HG03097 (cell line): Measurements from ENCODE around the gene TOX2.

ENCODE experiments used
- ATAC-seq: cut with Tn5 transposase; IDR thresholded peaks from one replicate; pipeline ENCODE4 v1.9.1; 2021; ENCODE audit not compliant: unreplicated experiment, low FRiP score

Gene TOX2

DNA sequence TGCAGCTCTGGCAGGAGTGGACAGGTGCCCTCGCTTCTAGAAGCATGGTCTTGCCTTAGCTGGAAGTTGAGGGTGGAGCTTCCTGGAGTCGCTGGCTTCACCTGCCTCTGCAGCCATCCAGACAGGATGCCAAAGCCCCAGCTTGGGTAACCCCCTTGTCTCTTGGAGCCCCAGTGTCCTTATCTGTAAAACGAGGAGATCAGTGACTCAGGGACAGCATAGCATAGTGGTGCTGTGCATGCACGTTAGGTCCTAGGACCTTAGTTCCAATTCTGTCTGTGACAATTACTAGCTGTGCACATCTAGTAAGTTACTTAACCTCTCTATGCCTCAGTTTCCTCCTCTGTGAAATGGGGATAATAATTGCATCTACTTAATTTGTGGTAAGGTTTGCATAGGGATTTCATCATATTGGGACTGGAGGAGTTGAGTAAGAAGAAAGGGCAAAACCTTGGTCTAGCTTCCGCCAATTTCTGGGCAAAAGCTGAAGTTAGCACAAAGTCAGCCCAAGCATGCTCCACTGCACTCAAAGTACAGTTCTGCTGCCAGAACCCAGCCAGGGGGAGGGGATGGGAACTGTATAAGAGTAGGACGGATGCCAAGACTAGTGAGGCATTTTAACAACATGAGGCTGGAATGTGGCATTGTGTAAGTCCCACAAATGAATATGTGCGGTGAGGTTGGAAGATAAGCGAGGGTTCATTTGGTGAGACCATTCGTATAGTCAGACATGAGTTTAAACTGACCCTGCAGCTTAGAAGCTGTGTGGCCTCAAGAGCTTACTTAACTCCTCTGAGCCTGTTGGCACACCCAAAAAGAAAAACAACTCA lies 24.5 kb downstream of the TOX2 start:
- no peak for ATAC-seq

DNA sequence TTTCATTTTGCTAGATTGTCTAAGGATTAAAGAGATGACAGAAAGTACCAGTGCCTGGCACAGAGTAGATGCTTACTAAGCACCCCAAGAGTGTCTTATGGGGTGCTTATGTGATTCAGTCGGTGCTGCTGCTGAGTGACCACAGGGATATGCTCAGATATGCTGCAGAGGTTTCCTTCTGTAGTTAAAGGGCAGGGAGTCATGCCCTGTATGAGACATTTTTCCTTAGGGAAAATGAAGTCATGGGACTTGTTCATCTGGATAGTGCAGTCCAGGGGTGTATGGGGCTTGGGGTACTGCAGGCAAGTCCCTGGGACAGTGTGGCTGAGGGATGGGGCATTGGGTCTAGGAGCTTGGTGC lies 25.1 kb downstream of the TOX2 start:
- ATAC-seq = no peak

- ATAC-seq = no peak
These were observed 26.0 kb downstream of the TOX2 start for GRCh38 chr20:43940518-43941225.

DNA sequence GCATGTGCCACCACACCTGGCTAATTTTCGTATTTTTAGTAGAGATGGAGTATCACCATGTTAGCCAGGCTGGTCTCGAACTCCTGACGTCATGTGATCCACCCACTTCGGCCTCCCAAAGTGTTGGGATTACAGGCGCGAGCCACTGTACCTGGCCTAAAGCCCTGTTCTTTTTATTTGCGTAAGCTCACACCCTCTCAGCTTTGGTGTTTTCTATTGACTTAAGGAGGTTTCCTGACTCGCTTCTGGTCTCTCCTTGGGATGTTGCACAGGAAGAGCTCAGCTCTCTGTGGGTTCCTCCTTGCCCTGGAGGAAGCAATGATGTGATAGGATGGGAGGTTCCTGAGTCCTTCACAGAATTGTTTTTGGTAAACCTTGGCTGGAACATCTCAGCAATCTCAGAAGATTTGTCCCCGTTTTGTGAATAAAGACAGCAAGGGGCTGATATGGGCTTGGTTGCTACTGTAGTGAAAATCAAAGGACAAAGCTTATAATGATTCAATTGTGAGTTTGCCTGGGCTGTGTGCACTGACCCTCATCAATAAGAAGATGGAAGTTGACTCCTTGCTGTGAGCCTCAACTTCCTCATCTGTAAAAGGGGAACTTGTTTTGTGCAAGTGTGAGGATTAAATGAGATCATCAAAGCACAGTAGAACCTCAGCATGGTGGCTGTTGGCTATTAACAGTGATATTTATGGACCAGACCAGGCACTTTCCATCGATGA lies 27.0 kb downstream of the TOX2 start:
- ATAC-seq = no peak

DNA sequence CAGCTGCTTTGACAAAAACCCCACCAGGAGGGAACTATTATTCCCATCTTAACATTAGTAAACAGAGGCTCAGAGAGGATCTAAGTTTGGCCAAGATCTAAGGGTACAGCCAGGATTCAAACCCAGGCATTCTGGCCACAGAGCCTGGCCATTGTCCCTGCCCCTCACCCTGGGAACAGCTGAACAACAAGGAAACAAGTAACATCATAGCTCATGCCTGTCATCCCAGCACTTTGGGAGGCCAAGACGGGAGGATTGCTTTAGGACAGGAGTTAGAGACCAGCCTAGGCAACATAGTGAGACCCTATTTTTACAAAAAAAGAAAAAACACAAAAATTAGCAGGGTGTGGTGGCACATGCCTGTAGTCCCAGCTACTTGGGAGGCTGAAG lies 27.5 kb downstream of the TOX2 start:
- ATAC-seq = no peak

DNA sequence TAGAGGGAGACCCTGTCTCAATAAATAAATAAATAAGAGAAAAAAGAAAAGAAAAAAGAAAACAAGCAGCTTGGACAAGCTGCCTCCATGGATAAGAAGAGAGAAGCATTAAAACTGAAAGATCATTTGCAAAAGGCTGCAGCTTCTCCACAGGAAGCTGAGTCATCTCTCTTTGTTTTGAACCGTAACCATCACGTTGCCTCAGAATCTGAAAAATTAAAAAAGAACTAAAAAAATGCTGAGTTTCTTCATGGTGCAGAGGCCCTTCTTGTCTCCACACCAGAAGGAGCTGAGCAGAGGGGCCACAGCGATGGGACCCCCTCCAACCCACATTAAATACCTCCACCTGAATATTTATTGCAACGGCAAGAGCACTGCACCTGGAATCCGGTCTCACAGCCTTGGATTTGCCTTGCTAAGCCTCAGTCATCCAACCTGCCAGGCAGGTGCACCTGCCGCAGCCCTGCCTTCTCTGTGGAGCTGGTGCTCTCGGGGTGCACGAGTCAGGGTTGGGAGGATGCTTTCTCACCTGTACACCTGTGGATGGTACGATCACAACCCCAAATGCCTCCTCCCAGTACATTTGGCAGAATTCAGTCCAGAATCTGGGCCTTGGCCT lies 28.1 kb downstream of the TOX2 start:
- no peak for ATAC-seq

DNA sequence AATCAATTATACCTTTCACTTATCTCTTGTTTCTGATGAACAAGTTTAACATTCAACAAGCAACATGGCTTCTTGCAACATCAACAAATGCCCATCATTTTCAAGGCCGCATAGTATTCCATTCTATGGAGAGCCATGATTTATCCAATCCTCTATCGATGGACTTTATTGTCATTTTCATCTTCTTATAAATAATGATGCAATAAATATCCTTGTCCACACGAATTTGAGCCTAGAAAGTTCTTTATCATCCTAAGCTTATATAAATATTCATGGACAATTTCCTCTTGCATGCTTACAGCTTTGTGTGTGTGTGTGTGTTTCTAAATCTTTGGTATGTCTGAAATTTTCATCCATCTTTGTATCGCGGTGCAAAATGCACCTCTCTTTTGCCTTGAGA lies 29.1 kb downstream of the TOX2 start:
- ATAC-seq = no peak

DNA sequence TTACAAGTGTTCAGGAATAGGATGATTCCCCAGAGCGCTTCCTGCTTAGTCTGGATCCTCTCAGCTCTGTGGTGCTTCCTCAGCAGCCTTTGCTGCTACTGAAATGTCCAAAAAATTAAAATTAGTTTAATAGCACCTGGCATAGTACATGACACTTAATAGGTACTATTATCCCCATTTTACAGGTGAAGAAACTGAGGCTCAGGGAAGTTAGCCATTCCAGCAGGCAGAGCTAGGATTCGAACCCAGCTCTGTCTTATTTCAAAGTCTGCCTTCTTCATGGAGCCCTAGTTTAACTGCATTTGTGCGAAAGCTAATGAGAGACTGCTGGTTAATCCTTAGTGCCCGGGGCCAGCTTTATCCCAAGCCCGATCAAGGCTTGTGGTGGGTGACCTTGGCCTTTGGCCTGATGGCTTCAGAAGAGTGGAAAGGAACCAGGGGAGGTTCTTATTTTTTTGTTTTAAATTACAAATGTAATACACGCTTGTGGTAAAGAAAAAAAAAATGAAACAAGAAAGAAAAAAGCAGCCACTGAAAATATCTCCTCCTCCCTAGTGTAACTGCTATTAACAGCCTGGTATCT lies 30.1 kb downstream of the TOX2 start:
- ATAC-seq = no peak

GRCh38 chr20:43945391-43946205 lies 30.9 kb downstream of the TOX2 start:
- ATAC-seq = no peak

DNA sequence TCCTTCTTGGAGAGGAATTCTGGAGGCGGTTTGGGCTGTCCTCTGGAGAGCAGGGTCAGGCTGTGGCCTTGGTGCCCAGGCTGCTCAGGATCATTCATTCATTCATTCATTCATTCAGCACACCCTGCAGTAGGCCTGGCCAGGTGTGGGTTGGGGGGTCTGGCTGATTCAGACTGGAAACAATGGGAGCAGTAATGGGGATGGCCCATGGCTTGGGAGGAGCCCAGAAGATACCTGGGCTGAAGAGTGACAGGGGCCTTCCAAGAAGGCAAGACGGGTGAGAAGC lies 31.5 kb downstream of the TOX2 start:
- no peak for ATAC-seq

- ATAC-seq = no peak
These were observed 32.1 kb downstream of the TOX2 start for GRCh38 chr20:43946659-43947315.

- ATAC-seq = no peak
These were observed 32.7 kb downstream of the TOX2 start for GRCh38 chr20:43947316-43947710.

DNA sequence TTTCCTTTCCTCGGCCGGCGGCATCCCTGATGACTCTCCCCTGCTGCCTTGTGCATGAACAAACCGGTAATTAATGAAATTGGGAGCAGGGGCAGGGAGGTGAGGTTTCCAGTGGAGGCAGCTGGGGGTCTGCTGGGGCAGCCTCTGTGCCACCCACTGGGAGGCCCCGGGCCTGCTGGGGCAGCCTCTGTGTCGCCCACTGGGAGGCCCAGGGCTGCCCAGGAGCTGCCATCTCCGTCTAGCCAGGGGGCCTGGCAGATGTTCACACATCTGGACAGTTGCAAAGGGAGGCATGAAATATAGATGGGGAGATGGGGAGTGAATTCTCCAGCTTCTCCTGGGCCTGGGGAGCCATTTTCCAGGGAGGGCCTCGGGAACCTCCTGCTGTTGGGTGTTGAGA lies 33.8 kb downstream of the TOX2 start:
- ATAC-seq = no peak

- ATAC-seq = no peak
These were observed 34.6 kb downstream of the TOX2 start for GRCh38 chr20:43949248-43949647.

GRCh38 chr20:43949741-43950618 lies 35.3 kb downstream of the TOX2 start:
- ATAC-seq = peak; percentile 74

- ATAC-seq = no peak
These were observed 39.4 kb downstream of the TOX2 start for GRCh38 chr20:43953919-43954592.

GRCh38 chr20:43954704-43955061 lies 40.0 kb downstream of the TOX2 start:
- no peak for ATAC-seq

- peak; percentile 54 for ATAC-seq
These were observed 40.6 kb downstream of the TOX2 start for GRCh38 chr20:43955062-43955749.
